HepG2 (cell line): ENCODE results near the gene ZNF687. TPM values are rescaled to one million over a fixed set of nuclear protein-coding genes. Genes with fewer than 3 reads are reported as not detected.

Source experiments
- CEBPG ChIP-seq: IDR thresholded peaks from 2 replicates; pipeline ENCODE4 v1.6.1; 2016
- FOXJ3 ChIP-seq: sonication (generic); formaldehyde crosslinking; IDR thresholded peaks from 2 replicates; pipeline ENCODE4 v1.4.0; 2020; ENCODE audit warnings: missing genetic modification reagents, mild to moderate bottlenecking, borderline replicate concordance
- HMG20A ChIP-seq: IDR thresholded peaks from 2 replicates; pipeline ENCODE4 v1.6.1; 2016; ENCODE audit warnings: borderline replicate concordance
- HNRNPL ChIP-seq: fragments of 200-400 bp; formaldehyde crosslinking; IDR thresholded peaks from 2 replicates; pipeline ENCODE4 v1.6.1; 2017; ENCODE audit warnings: mild to moderate bottlenecking, low read depth, low read length
- JUN ChIP-seq: sonication (generic); formaldehyde crosslinking; IDR thresholded peaks from 2 replicates; pipeline ENCODE4 v1.4.0; 2020; ENCODE audit warnings: mild to moderate bottlenecking, missing genetic modification reagents
- KDM2A ChIP-seq: sonication (generic); formaldehyde crosslinking; IDR thresholded peaks from 2 replicates; pipeline ENCODE4 v1.4.0; 2020; ENCODE audit warnings: low read depth, missing genetic modification reagents, borderline replicate concordance
- MAF1 ChIP-seq: sonication (generic); formaldehyde crosslinking; IDR thresholded peaks from 2 replicates; pipeline ENCODE4 v1.5.0; 2020; ENCODE audit warnings: missing genetic modification reagents, borderline replicate concordance
- PITX1 ChIP-seq: sonication (generic); formaldehyde crosslinking; IDR thresholded peaks from 2 replicates; pipeline ENCODE4 v1.5.1; 2020; ENCODE audit warnings: mild to moderate bottlenecking, missing genetic modification reagents
- RXRA ChIP-seq: sonication (generic); formaldehyde crosslinking; IDR thresholded peaks from 2 replicates; pipeline ENCODE4 v1.5.1; 2020; ENCODE audit warnings: missing genetic modification reagents
- SCMH1 ChIP-seq: sonication (generic); formaldehyde crosslinking; IDR thresholded peaks from 2 replicates; pipeline ENCODE4 v1.9.0; 2021; ENCODE audit warnings: missing genetic modification reagents, mild to moderate bottlenecking, borderline replicate concordance
- SKI ChIP-seq: fragments of 450-650 bp; IDR thresholded peaks from one replicate; pipeline ENCODE4 v1.6.1; 2018; ENCODE audit warnings: mild to moderate bottlenecking; ENCODE audit not compliant: partially characterized antibody
- STAG1 ChIP-seq: sonication (generic); formaldehyde crosslinking; IDR thresholded peaks from 2 replicates; pipeline ENCODE4 v1.4.0; 2020; ENCODE audit warnings: missing genetic modification reagents
- SYNCRIP ChIP-seq: fragments of 200-400 bp; formaldehyde crosslinking; IDR thresholded peaks from 2 replicates; pipeline ENCODE4 v1.6.1; 2018; ENCODE audit warnings: mild to moderate bottlenecking, low read depth, low read length; ENCODE audit not compliant: insufficient read depth
- TP53 ChIP-seq: sonication (generic); formaldehyde crosslinking; conservative IDR thresholded peaks from 2 replicates; pipeline ENCODE4 v1.4.0; 2020; ENCODE audit warnings: missing genetic modification reagents
- UBTF ChIP-seq: sonication (generic); formaldehyde crosslinking; IDR thresholded peaks from 2 replicates; pipeline ENCODE4 v1.4.0; 2020; ENCODE audit warnings: mild to moderate bottlenecking, missing genetic modification reagents
- ZBTB3 ChIP-seq: sonication (generic); formaldehyde crosslinking; IDR thresholded peaks from 2 replicates; pipeline ENCODE4 v1.4.0; 2020; ENCODE audit warnings: low read depth, mild to moderate bottlenecking, moderate library complexity, missing genetic modification reagents, borderline replicate concordance
- ZNF101 ChIP-seq: sonication (generic); formaldehyde crosslinking; IDR thresholded peaks from 2 replicates; pipeline ENCODE4 v1.4.0; 2020; ENCODE audit warnings: mild to moderate bottlenecking, low read depth, missing genetic modification reagents, borderline replicate concordance
- ZNF556 ChIP-seq: sonication (generic); formaldehyde crosslinking; IDR thresholded peaks from 2 replicates; pipeline ENCODE4 v1.4.0; 2020; ENCODE audit warnings: mild to moderate bottlenecking, missing genetic modification reagents, borderline replicate concordance
- ZNF616 ChIP-seq: sonication (generic); formaldehyde crosslinking; IDR thresholded peaks from 2 replicates; pipeline ENCODE4 v1.5.0; 2020; ENCODE audit warnings: low read depth, mild to moderate bottlenecking, missing genetic modification reagents
- ZNF629 ChIP-seq: sonication (generic); formaldehyde crosslinking; conservative IDR thresholded peaks from 2 replicates; pipeline ENCODE4 v1.5.0; 2020; ENCODE audit warnings: missing genetic modification reagents
- polyA plus RNA-seq, 8 experiments: library from polyadenylated mRNA; depleted of rRNA in 3 of 8; stranded (reverse) in 7 of 8; unstranded in 1 of 8; fragments of >200 nt; fragmentation: Illumina TruSeq in 4 of 8; extraction: Trizol in 4 of 8; gene quantifications; 2 replicates each; pipeline versions ENCODE4 v1.2.1 to v1.2.3, GENCODE V29; 2011 to 2016; ENCODE audit warnings: low read depth in 4 of 8, missing spikeins in 1 of 8, mixed read lengths in 1 of 8; ENCODE audit not compliant: insufficient read depth in 1 of 8
- total RNA-seq, 5 experiments: library from RNA; depleted of rRNA; stranded (reverse); fragments of >200 nt; fragmentation: Illumina TruSeq; extraction: Trizol; gene quantifications; 2 replicates each; pipeline ENCODE4 v1.2.3, GENCODE V29; 2016; ENCODE audit warnings: low read depth in 1 of 5
- TF ChIP-seq, protein P1 (sequence below): sonication (generic); formaldehyde crosslinking; IDR thresholded peaks from one replicate; pipeline ENCODE4 v1.5.1; 2020; ENCODE audit warnings: mild to moderate bottlenecking, missing genetic modification reagents; ENCODE audit errors: not compliant biosample characterization

Gene ZNF687
- total and polyA plus RNA-seq, 2 of the 13 experiments (the other 11 are each of a cell fraction or from before 2014, with no cell fraction given), result 14.1 to 16.5 TPM

GRCh38 chr1:151311589-151312331 lies 29.7 kb downstream of the ZNF687 start (continued):
- TF ChIP-seq, protein P1, sequence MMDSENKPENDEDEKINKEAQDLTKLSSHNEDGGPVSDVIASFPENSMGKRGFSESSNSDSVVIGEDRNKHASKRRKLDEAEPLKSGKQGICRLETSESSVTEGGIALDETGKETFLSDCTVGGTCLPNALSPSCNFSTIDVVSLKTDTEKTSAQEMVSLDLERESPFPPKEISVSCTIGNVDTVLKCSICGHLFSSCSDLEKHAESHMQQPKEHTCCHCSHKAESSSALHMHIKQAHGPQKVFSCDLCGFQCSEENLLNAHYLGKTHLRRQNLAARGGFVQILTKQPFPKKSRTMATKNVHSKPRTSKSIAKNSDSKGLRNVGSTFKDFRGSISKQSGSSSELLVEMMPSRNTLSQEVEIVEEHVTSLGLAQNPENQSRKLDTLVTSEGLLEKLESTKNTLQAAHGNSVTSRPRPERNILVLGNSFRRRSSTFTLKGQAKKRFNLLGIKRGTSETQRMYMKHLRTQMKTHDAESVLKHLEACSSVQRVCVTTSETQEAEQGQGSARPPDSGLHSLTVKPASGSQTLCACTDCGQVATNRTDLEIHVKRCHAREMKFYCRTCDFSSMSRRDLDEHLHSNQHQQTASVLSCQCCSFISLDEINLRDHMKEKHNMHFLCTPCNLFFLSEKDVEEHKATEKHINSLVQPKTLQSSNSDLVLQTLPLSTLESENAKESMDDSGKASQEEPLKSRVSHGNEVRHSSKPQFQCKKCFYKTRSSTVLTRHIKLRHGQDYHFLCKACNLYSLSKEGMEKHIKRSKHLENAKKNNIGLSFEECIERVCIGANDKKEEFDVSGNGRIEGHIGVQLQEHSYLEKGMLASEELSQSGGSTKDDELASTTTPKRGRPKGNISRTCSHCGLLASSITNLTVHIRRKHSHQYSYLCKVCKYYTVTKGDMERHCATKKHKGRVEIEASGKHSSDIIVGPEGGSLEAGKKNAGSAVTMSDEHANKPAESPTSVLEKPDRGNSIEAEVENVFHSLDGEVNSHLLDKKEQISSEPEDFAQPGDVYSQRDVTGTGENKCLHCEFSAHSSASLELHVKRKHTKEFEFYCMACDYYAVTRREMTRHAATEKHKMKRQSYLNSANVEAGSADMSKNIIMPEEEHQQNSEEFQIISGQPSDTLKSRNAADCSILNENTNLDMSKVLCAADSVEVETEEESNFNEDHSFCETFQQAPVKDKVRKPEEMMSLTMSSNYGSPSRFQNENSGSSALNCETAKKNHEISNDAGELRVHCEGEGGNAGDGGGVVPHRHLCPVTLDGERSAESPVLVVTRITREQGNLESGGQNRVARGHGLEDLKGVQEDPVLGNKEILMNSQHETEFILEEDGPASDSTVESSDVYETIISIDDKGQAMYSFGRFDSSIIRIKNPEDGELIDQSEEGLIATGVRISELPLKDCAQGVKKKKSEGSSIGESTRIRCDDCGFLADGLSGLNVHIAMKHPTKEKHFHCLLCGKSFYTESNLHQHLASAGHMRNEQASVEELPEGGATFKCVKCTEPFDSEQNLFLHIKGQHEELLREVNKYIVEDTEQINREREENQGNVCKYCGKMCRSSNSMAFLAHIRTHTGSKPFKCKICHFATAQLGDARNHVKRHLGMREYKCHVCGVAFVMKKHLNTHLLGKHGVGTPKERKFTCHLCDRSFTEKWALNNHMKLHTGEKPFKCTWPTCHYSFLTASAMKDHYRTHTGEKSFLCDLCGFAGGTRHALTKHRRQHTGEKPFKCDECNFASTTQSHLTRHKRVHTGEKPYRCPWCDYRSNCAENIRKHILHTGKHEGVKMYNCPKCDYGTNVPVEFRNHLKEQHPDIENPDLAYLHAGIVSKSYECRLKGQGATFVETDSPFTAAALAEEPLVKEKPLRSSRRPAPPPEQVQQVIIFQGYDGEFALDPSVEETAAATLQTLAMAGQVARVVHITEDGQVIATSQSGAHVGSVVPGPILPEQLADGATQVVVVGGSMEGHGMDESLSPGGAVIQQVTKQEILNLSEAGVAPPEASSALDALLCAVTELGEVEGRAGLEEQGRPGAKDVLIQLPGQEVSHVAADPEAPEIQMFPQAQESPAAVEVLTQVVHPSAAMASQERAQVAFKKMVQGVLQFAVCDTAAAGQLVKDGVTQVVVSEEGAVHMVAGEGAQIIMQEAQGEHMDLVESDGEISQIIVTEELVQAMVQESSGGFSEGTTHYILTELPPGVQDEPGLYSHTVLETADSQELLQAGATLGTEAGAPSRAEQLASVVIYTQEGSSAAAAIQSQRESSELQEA (CRISPR knock-in tag), result no peak
- TF ChIP-seq SCMH1 (CRISPR knock-in tag) (no peak), ZNF629 (CRISPR knock-in tag) (no peak), ZBTB3 (no peak), SKI (no peak), FOXJ3 (no peak), UBTF (no peak), TP53 (CRISPR knock-in tag) (no peak), ZNF556 (CRISPR knock-in tag) (no peak), KDM2A (CRISPR knock-in tag) (0 out of 2 replicates have a peak, but pooled peaks have one; percentile 29), HNRNPL (no peak), PITX1 (no peak), SYNCRIP (no peak), MAF1 (CRISPR knock-in tag) (no peak), ZNF101 (no peak), CEBPG (CRISPR knock-in tag) (peak; percentile 65), HMG20A (CRISPR knock-in tag) (no peak), JUN (peak; percentile 73; the same call in 1 of the 2 replicates), ZNF616 (CRISPR knock-in tag) (no peak), STAG1 (CRISPR knock-in tag) (no peak), RXRA (CRISPR knock-in tag) (no peak)
